Myocyte (in vitro differentiated cells): Measurements from ENCODE around the gene ZNF732. TPM values are rescaled to one million over a fixed set of nuclear protein-coding genes. Genes with fewer than 3 reads are reported as not detected.
"Not testable (repeated sequence)": the region's sequence is repeated elsewhere in the genome, so short reads cannot be mapped to it uniquely, and the experiment has no call there.

Experiments used
- DNase-seq: peaks from one replicate; pipeline ENCODE4 v3.0.0-alpha.2; 2012; ENCODE audit warnings: low read depth
- polyA plus RNA-seq: library from polyadenylated mRNA; unstranded; fragments of >200 nt; gene quantifications from one replicate; pipeline ENCODE4 v1.2.1, GENCODE V29; 2012; ENCODE audit warnings: missing spikeins
- total RNA-seq: library from RNA; depleted of rRNA; stranded (reverse); fragments of >200 nt; gene quantifications from 2 replicates; pipeline ENCODE4 v1.2.3, GENCODE V29; 2014

The ZNF732 gene
- 0.08 TPM in 1 of 2 replicates, not detected in the other for total RNA-seq
- 0.04 TPM for polyA plus RNA-seq

GRCh38 chr4:304969-305680, at the start of gene ZNF732:
ZNF732 (minus strand) TSS chr4:305474; CDS start chr4:305310, 164 bp downstream.
- DNase-seq = no peak

GRCh38 chr4:340011-340410, 34.7 kb upstream of the ZNF732 start:
- DNase-seq = no peak

GRCh38 chr4:338759-339097, 33.5 kb upstream of the ZNF732 start:
- no peak for DNase-seq

- peak; percentile 50 for DNase-seq
These were observed 32.9 kb upstream of the ZNF732 start for GRCh38 chr4:337932-338758.

GRCh38 chr4:337143-337931, 32.1 kb upstream of the ZNF732 start, which contains the start of gene ZNF141:
ZNF141 (plus strand) TSS chr4:337814; CDS start chr4:337984, 170 bp downstream.
- DNase-seq = peak; percentile 99

GRCh38 chr4:336893-337142, 31.5 kb upstream of the ZNF732 start:
- no peak for DNase-seq

- peak; percentile 12 for DNase-seq
These were observed 31.0 kb upstream of the ZNF732 start for GRCh38 chr4:336099-336892.

- DNase-seq = no peak
These were observed 30.2 kb upstream of the ZNF732 start for GRCh38 chr4:335515-335914.

- no peak for DNase-seq
These were observed 23.5 kb upstream of the ZNF732 start for GRCh38 chr4:328729-329128.

GRCh38 chr4:314296-314903, 9.1 kb upstream of the ZNF732 start:
- DNase-seq = no peak

GRCh38 chr4:309807-310206, 4.5 kb upstream of the ZNF732 start:
- DNase-seq = no peak

- DNase-seq = peak; percentile 1
These were observed 1.3 kb upstream of the ZNF732 start for GRCh38 chr4:306551-306961.

- not testable (repeated sequence) for DNase-seq
These were observed 758 bp downstream of the ZNF732 start for GRCh38 chr4:304516-304915.

GRCh38 chr4:302381-302780, 2.9 kb downstream of the ZNF732 start:
- DNase-seq = no peak

GRCh38 chr4:294732-295131, 10.5 kb downstream of the ZNF732 start:
- no peak for DNase-seq

- DNase-seq = peak; percentile 7
These were observed 16.4 kb downstream of the ZNF732 start for GRCh38 chr4:288891-289290.

- DNase-seq = no peak
These were observed 31.8 kb downstream of the ZNF732 start for GRCh38 chr4:273309-274017.

GRCh38 chr4:271492-272103, 33.7 kb downstream of the ZNF732 start:
- no peak for DNase-seq

GRCh38 chr4:259240-259639, 46.0 kb downstream of the ZNF732 start:
- not testable (repeated sequence) for DNase-seq

- no peak for DNase-seq
These were observed 48.8 kb downstream of the ZNF732 start for GRCh38 chr4:256492-256891.
